ENCODE measurements around the gene PAIP2.
"Not testable (repeated sequence)": the region's sequence is repeated elsewhere in the genome, so short reads cannot be mapped to it uniquely, and the experiment has no call there.

The PAIP2 gene

GRCh38 chr5:139393497-139394122 lies 52.0 kb downstream of the PAIP2 start:
- DNase-seq, result no peak

- DNase-seq, result no peak
Measured at GRCh38 chr5:139394123-139394653, 52.5 kb downstream of the PAIP2 start.

- no peak for DNase-seq
Measured at GRCh38 chr5:139394654-139395566, 53.3 kb downstream of the PAIP2 start, which contains the start of gene PROB1. PROB1 (minus strand) TSS chr5:139395104; CDS start chr5:139395081, 23 bp downstream.

DNA sequence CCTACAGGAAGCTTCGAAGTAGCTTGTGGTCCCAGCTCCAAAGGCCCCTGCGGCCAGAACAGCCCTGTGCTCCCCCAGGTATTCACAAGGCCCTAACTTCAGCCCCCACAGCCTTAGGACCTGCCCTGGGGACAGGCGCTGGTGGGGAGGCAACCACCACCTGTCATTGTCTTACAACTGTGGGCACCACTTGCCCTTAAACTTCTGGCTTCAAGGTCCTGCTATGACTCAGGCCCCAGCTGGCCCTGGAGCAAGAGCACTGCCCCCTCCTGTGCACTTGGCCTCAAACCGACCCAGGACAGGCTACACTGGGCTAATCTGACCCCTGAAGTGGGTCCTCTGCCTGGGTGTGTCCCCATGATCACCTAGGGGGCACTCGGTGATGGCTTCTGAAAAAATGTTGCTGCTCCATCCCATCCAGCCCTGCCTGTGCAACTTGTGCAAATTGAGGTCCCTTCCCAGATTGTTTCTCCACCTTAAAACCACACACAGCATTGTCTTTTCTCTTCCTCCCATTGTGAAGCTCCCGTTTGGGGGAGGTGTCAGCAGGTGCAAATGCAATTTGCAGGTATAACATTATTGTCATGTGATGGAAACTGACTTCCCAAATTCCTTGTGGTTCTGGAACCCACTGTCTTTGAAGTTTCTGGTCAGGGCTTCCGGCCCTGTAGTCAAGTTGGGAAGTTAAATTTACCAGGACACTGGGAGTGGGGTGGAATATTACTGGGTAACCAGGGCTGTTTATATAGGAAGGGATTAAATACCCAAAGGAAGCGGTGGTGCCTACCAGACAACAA lies 54.4 kb downstream of the PAIP2 start:
- DNase-seq, result no peak

DNA sequence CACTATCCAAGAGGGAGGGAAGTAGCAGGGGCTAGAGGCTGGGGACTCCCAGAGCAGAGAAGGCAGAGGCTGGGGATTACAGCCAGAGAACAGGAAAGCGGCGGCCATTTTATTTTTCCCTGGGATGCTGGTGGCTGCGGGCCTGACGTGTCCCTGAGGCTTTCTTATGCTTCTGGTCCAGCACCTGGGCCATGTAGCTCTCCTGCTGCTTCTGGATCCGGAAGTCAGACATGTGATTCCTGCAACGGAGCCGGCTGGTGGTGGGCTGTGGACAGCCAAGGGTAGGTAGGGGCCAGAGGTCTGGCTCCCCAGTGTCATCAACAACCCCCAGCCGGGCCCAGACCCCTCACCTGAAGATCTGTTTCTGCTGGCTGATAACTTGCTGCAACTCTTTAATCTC lies 55.0 kb downstream of the PAIP2 start:
- DNase-seq, result no peak

DNA sequence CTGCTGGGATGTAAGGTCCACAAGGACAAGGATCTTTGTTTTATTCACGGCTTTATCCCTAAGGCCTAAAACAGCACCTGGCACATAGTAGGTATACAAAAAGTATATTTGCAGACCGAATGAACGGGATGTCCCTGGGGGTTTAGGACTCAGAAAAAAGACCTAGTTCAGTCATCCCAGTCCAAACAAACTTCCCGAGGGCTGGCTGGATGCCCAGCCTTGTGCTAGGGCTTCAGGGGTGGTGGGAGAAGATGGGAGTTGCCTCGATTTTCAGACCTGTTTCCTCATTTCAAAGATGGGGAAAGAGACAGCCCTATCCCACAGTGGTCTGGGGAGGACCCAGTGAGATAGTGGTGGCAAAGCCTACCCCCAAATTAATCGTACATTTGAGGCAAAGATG lies 56.3 kb downstream of the PAIP2 start:
- no peak for DNase-seq

- DNase-seq, result no peak
Measured at GRCh38 chr5:139399501-139400121, 58.0 kb downstream of the PAIP2 start.

GRCh38 chr5:139401546-139401945 lies 59.9 kb downstream of the PAIP2 start:
- DNase-seq, result no peak

- DNase-seq, result no peak
Measured at GRCh38 chr5:139402561-139403158, 61.0 kb downstream of the PAIP2 start.

DNA sequence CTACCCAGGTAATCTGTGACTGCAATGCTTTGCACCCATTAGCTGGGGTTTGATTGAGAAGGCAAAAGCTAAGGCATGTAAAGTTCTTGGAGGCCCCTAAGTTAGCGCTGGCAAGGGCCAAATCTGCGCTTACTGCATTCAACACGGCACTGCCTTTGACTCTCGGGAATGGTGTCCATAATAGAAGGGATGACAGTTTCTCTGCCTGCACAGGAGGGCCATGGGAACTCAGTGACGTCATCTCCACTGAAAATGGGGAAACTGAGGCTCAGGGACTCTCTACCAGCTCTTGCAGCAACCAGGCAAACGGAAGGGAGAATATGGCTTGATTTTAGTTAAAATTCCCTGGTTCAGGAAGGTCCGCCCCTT lies 61.7 kb downstream of the PAIP2 start:
- DNase-seq, result no peak

- DNase-seq, result peak; percentile 98
Measured at GRCh38 chr5:139403787-139404483, 62.3 kb downstream of the PAIP2 start, which contains the start of gene SPATA24. SPATA24 (minus strand) TSS chr5:139404089; CDS start chr5:139404060, 29 bp downstream.

GRCh38 chr5:139404484-139404840 lies 62.8 kb downstream of the PAIP2 start:
- DNase-seq, result no peak

DNA sequence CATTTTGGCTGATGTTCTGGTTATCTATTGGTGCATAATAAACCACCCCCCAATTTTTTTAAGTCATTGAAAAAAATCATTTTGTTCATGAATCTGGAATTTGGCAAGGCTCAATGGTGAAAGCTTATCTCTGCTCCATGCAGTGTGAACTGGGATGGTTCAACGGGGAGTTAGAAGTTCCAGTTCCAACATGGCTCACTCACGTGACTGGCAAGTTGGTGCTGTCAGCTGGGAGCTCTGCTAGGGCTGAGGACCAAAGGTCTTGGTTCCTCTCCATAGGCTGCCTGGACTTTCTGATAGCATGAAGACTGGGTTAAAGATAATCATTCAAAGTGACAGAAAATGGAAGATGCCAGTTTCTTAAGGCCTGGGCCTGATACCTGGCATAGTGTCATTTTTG lies 65.3 kb downstream of the PAIP2 start:
- no peak for DNase-seq

DNA sequence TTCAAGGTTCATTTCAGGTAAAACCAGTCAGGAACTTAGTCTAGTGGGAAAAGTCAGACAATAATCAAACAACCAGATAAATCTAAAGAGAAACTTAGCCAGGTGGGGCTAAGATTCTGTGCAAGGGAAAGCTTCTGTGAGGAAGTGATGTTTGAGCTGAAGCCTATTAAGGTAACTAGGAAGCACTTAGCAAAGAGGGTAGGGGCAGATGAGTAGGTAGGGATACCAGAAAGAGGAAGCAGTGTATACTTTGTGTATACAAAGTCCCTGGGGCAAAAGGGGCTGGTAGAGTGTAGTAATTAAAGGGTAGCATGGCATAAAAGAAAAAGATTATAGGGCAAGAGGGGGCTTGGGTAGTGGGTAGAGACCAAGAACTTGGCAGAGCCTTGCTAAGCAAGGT lies 65.9 kb downstream of the PAIP2 start:
- DNase-seq, result no peak

- DNase-seq, result no peak
Measured at GRCh38 chr5:139408191-139408590, 66.5 kb downstream of the PAIP2 start.

DNA sequence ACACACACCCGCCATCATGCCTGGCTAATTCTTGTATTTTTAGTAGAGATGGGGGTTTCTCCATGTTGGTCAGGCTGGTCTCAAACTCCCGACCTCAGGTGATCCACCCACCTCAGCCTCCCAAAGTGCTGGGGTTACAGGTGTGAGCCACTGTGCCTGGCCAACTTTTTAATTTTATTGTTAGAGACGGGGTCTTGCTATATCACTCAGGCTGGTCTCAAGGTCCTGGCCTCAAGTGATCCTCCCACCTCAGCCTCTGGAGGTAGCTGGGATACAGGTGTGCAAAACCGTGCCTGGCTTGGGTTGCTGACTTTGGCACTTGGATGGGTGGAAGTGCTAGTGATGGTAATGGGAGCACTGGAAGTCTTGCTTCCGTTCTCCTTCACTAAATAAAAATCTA lies 67.5 kb downstream of the PAIP2 start:
- DNase-seq, result not testable (repeated sequence)

DNA sequence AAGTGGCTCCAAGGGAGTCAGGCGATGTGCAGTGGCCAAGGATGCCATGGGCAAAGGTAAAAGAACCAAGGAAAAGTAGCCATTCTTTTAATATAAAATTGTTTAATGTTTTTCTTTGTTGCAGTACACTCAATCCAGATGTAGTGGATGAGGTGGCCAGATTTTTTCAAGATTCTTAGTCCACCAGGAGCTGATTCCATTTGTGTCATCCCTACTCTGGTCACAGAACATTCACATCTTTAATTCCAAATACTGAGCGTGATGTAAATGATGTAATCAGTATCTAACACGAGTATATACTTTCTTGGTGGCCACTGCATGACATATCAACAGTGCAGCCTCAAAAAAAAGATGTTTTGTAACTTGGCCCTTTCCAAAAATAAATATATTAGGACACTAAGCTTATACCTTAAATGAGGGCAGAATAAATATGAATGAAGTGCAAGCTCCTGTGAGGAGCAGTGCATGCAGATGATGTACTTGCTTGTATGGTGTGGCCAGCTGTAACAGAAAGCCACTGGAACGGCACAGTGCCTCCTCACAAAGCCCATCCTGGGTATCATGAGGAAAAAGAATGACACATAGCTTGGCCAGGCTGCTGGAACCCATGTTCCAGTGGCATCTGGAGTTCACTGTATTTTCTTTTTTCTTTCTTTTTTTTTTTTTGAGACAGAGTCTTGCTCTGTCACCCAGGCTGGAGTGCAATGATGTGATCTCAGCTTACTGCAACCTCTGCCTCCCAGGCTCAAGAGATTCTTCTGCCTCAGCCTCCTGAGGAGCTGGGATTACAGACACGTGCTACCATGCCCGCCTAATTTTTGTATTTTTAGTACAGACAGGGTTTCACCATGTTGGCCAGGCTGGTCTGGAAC lies 68.7 kb downstream of the PAIP2 start:
- DNase-seq, result no peak

DNA sequence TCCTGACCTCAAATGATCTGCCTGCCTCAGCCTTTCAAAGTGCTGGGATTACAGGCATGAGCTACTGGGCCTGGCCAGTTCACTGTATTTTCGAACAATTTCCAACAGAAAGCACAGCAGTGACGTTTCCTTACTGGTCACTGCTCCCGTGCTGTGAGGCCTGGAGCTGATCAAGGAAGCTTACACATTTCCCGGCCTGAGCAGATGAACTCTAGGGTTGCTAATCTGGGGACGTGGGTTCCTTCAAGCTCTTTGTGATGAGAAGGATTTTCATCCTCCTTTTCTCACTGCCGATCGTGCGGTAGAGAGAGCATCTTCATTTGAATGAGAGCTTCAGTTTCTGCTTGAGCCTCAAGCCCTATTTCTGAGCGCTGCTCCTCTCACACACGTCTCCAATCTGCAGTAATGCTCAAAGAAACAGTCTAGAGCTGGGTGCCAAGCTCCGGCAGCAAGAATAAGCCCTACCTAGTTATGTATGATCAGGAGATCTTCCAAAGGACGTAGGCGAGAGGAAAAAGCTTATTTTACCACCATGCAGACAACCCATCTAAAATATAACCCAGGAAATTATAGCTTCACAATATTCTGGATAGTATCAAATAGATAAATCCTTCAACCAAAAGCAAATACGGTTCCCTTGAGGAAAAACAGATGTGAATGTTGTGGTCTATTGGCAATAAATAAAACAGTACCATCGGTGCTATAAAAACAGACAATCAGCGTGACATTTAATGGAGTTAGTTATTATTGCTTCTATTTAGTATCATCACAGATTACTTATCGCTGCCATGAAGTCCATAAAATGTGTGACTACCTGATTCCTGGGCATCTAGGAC lies 69.6 kb downstream of the PAIP2 start:
- DNase-seq, result no peak

DNA sequence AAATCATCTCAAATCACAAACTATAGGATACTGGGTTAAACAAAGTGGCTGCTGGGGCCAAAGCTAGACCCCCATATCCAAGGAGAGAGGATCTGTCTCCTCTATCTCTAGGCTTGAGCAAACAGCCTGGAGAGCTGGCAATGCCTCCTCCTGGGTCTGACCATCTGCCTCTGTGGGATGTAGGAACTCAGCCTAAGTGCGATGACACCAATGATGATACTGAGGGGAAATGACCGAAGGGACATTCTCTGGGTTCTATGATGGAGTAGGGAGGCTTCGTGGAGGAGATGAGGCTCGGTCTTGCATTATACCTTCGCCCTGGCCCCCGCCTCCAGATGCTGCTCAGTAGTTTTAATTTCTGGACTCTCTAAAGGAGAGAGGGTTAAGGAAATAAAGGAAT lies 71.5 kb downstream of the PAIP2 start:
- DNase-seq, result no peak

GRCh38 chr5:139413963-139414362 lies 72.3 kb downstream of the PAIP2 start:
- DNase-seq, result no peak
